SK-N-SH (cell line): ENCODE data around the gene KLF13. TPM values are rescaled to one million over a fixed set of nuclear protein-coding genes. Genes with fewer than 3 reads are reported as not detected.

Source experiments
- CTCF ChIA-PET: fragments of 300-600, 350-600 bp; formaldehyde crosslinking; extraction: SDS; loops from one replicate; lab custom pipeline; 2021; lab: Yijun Ruan, JAX
- POLR2A ChIA-PET: fragments of 350-600 bp; sonication (Branson Sonifier 250); formaldehyde crosslinking; extraction: SDS; loops from one replicate; lab custom pipeline; 2020; ENCODE audit warnings: antibody characterized with exemption, inconsistent platforms; lab: Yijun Ruan, JAX
- DNase-seq: peaks from one replicate; pipeline ENCODE4 v3.0.0; 2012
- H2AFZ ChIP-seq: fragments of 200-600 bp; sonication (generic); 2 replicates; pipeline ENCODE4 v1.8.1; 2016; ENCODE audit warnings: antibody characterized with exemption, mild to moderate bottlenecking, low read depth
- H3F3A ChIP-seq: fragments of 200-600 bp; sonication (generic); replicated peaks from 2 replicates; pipeline ENCODE3; 2016; ENCODE audit warnings: antibody characterized with exemption, mild to moderate bottlenecking; ENCODE audit not compliant: insufficient read depth
- H3K27ac ChIP-seq, 2 experiments: fragments of 200-500 bp in 1 of 2; fragments of 200-600 bp in 1 of 2; sonication (Bioruptor generic) in 1 of 2; sonication (generic), shearing (Covaris generic) in 1 of 2; 2 replicates each; pipeline versions ENCODE4 v1.5.1 to v1.6.1; 2014 to 2016; ENCODE audit warnings: low read depth in 2 of 2, inconsistent platforms in 1 of 2, low read length in 1 of 2, mild to moderate bottlenecking in 1 of 2, mixed read lengths in 1 of 2
- H3K27me3 ChIP-seq: fragments of 200-600 bp; sonication (generic), shearing (Covaris generic); 2 replicates; pipeline ENCODE4 v1.6.1; 2016; ENCODE audit warnings: mixed run types; ENCODE audit not compliant: insufficient read depth
- H3K36me3 ChIP-seq, 2 experiments: fragments of 200-500 bp in 1 of 2; fragments of 200-600 bp in 1 of 2; sonication (Bioruptor generic) in 1 of 2; sonication (generic) in 1 of 2; replicated peaks in 1 of 2; 2 replicates each; pipeline versions ENCODE3 to v1.5.1; 2014 to 2016; ENCODE audit warnings: low read length in 1 of 2, mild to moderate bottlenecking in 1 of 2; ENCODE audit not compliant: insufficient read depth in 2 of 2, control insufficient read depth in 1 of 2
- H3K4me1 ChIP-seq, 2 experiments: fragments of 200-500 bp in 1 of 2; fragments of 200-600 bp in 1 of 2; sonication (Bioruptor generic) in 1 of 2; sonication (generic), shearing (Covaris generic) in 1 of 2; 2 replicates each; pipeline versions ENCODE4 v1.5.1 to v1.6.1; 2014 to 2016; ENCODE audit warnings: low read depth in 1 of 2, low read length in 1 of 2, mixed run types in 1 of 2; ENCODE audit not compliant: insufficient read depth in 2 of 2, control insufficient read depth in 1 of 2
- H3K4me2 ChIP-seq: fragments of 200-600 bp; sonication (generic), shearing (Covaris generic); 2 replicates; pipeline ENCODE4 v1.6.1; 2017; ENCODE audit warnings: mixed run types
- H3K4me3 ChIP-seq, 2 experiments: fragments of 200-500 bp in 1 of 2; fragments of 200-600 bp in 1 of 2; sonication (Bioruptor generic) in 1 of 2; sonication (generic), shearing (Covaris generic) in 1 of 2; 2 replicates each; pipeline versions ENCODE4 v1.5.1 to v1.8.1; 2014 to 2016; ENCODE audit warnings: low read depth in 2 of 2, inconsistent platforms in 1 of 2, low read length in 1 of 2, mild to moderate bottlenecking in 1 of 2, mixed read lengths in 1 of 2, moderate library complexity in 1 of 2
- H3K79me2 ChIP-seq: fragments of 200-600 bp; sonication (generic); 2 replicates; pipeline ENCODE4 v1.8.1; 2017; ENCODE audit warnings: mild to moderate bottlenecking; ENCODE audit not compliant: insufficient read depth
- H3K9ac ChIP-seq: fragments of 200-600 bp; sonication (generic); 2 replicates; pipeline ENCODE4 v1.6.1; 2017; ENCODE audit warnings: mixed run types
- H3K9me2 ChIP-seq: fragments of 200-600 bp; sonication (generic); 2 replicates; pipeline ENCODE4 v1.6.1; 2017; ENCODE audit warnings: mixed run types
- H3K9me3 ChIP-seq: fragments of 200-600 bp; sonication (generic); 2 replicates; pipeline ENCODE4 v1.6.1; 2017; ENCODE audit warnings: mixed run types, mild to moderate bottlenecking, moderate library complexity
- H4K20me1 ChIP-seq: fragments of 200-600 bp; sonication (generic); 2 replicates; pipeline ENCODE4 v1.6.1; 2017; ENCODE audit warnings: mild to moderate bottlenecking, mixed run types; ENCODE audit not compliant: insufficient read depth
- EP300 ChIP-seq, 2 experiments: IDR thresholded peaks; 2 replicates each; pipeline versions ENCODE4 v1.4.0 to v1.6.1; 2012; ENCODE audit warnings: borderline replicate concordance in 1 of 2, low read depth in 1 of 2, low read length in 1 of 2
- FOXM1 ChIP-seq: IDR thresholded peaks from 2 replicates; pipeline ENCODE4 v1.4.0; 2012; ENCODE audit warnings: low read depth, mild to moderate bottlenecking
- GATA2 ChIP-seq: sonication (generic); formaldehyde crosslinking; IDR thresholded peaks from 2 replicates; pipeline ENCODE4 v1.5.0; 2020; ENCODE audit warnings: mild to moderate bottlenecking, missing genetic modification reagents
- IRF3 ChIP-seq: fragments of 150-350 bp; IDR thresholded peaks from 2 replicates; pipeline ENCODE4 v1.6.1; 2016; ENCODE audit warnings: mild to moderate bottlenecking, low read depth, low read length
- MAX ChIP-seq: IDR thresholded peaks from 2 replicates; pipeline ENCODE4 v1.4.0; 2012; ENCODE audit warnings: low read depth
- MXI1 ChIP-seq: IDR thresholded peaks from 2 replicates; pipeline ENCODE4 v1.6.1; 2012; ENCODE audit warnings: mild to moderate bottlenecking, low read depth, low read length, improper control_type of control experiment
- RAD21 ChIP-seq: IDR thresholded peaks from 2 replicates; pipeline ENCODE4 v1.6.1; 2012; ENCODE audit warnings: mild to moderate bottlenecking, low read length
- RCOR1 ChIP-seq: fragments of 150-350 bp; IDR thresholded peaks from 2 replicates; pipeline ENCODE4 v1.6.1; 2017; ENCODE audit warnings: antibody characterized with exemption, low read length
- REST ChIP-seq: IDR thresholded peaks from 2 replicates; pipeline ENCODE4 v1.6.1; 2012; ENCODE audit warnings: mild to moderate bottlenecking, low read depth, low read length, moderate library complexity
- RFX5 ChIP-seq: IDR thresholded peaks from 2 replicates; pipeline ENCODE4 v1.6.1; 2012; ENCODE audit warnings: mild to moderate bottlenecking, improper control_type of control experiment, low read length
- RXRA ChIP-seq: IDR thresholded peaks from 2 replicates; pipeline ENCODE4 v1.4.0; 2012; ENCODE audit warnings: low read depth, mild to moderate bottlenecking, borderline replicate concordance
- SMC3 ChIP-seq: IDR thresholded peaks from 2 replicates; pipeline ENCODE4 v1.6.1; 2012; ENCODE audit warnings: low read depth, low read length, improper control_type of control experiment
- TAF1 ChIP-seq: IDR thresholded peaks from 2 replicates; pipeline ENCODE4 v1.6.1; 2012; ENCODE audit warnings: low read depth, mild to moderate bottlenecking, low read length, moderate library complexity, borderline replicate concordance
- TCF12 ChIP-seq: IDR thresholded peaks from 2 replicates; pipeline ENCODE4 v1.4.0; 2012
- USF2 ChIP-seq: fragments of 150-350 bp; IDR thresholded peaks from 2 replicates; pipeline ENCODE4 v1.6.1; 2017; ENCODE audit warnings: antibody characterized with exemption, low read length, low read depth, borderline replicate concordance
- WGBS: methylation state at CpG from one replicate; pipeline ENCODE4 v1.1.6; 2017; ENCODE audit warnings: low lambda C conversion rate; 5-methylcytosine and 5-hydroxymethylcytosine counted together
- polyA plus RNA-seq, 3 experiments: library from polyadenylated mRNA; depleted of rRNA; stranded (reverse); fragments of >200 nt; gene quantifications; 2 replicates each; pipeline ENCODE4 v1.2.3, GENCODE V29; 2012
- TF ChIP-seq, protein P1 (sequence below): IDR thresholded peaks from 2 replicates; pipeline ENCODE4; 2012

Gene KLF13
- polyA plus RNA-seq, 1 of the 3 experiments (the other 2 are of a cell fraction): 7.1 TPM

DNA sequence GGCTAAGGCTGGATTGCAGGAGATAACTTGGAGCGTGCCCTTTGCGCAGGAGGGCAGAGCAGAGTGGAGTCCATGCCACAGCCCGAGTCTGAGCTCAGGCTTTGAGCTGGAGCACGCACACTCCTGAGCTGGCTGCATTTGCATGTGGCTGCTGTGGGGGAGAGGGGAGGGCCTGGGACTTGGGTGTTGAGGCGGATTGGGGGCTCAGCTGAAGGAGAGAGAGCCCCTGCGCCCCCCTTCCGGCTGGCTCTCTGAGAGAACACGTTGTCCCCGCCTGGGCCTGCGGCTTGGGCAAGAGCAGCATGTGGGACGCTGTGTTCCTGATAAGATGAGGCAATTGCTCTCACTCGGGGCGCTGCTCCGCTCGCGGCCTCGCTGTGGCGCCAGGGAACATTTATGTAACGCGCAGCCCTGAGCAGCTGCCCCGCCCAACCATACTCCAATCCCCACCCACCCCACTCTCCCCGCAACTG is 39.1 kb downstream of the KLF13 start:
- ChIA-PET CTCF (interaction anchor here (1.0 to 2.9 kb wide), 16 partner anchors 9 to 153 kb away, joined by 3 to 23 read pairs (median 6); partner anchors contain the start of gene KLF13), POLR2A (interaction anchor here (1.3 kb wide), 1 partner anchor 13 kb away, joined by 4 read pairs; no protein-coding TSS in a partner anchor)
- Histone ChIP-seq H3K4me1 (peaks cover 0 to 65% of the 10 kb centered on the region in 2 experiments; a peak in 2 of 4 replicates), H3K79me2 (peaks cover 22% of the 10 kb centered on the region), H3K9ac (no peak overlapping the region), H3K4me2 (no peak overlapping the region), H3K27ac (0 out of 4 replicates have a peak overlapping the region, but pooled peaks of 1 of the 2 experiments have one; percentile 30), H3K4me3 (no peak overlapping the region), H3K27me3 (no peaks in the 10 kb centered on the region), H3K9me3 (no peaks in the 10 kb centered on the region), H2AFZ (no peak overlapping the region), H3K36me3 (no peaks in the 10 kb centered on the region), H4K20me1 (peaks cover 39% of the 10 kb centered on the region), H3K9me2 (no peaks in the 10 kb centered on the region), H3F3A (no peaks in the 10 kb centered on the region)
- WGBS: 82% methylated on average over 5 of the region's 22 CpGs
- DNase-seq: peak; percentile 78
- TF ChIP-seq, protein P1, sequence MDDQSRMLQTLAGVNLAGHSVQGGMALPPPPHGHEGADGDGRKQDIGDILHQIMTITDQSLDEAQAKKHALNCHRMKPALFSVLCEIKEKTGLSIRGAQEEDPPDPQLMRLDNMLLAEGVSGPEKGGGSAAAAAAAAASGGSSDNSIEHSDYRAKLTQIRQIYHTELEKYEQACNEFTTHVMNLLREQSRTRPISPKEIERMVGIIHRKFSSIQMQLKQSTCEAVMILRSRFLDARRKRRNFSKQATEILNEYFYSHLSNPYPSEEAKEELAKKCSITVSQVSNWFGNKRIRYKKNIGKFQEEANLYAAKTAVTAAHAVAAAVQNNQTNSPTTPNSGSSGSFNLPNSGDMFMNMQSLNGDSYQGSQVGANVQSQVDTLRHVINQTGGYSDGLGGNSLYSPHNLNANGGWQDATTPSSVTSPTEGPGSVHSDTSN: no peak
- TF ChIP-seq RXRA (no peak), SMC3 (peak; percentile 40; the same call in 1 of the 2 replicates), MXI1 (0 out of 2 replicates have a peak, but pooled peaks have one; percentile 28), FOXM1 (no peak), RAD21 (peak; percentile 41), RCOR1 (no peak)

DNA sequence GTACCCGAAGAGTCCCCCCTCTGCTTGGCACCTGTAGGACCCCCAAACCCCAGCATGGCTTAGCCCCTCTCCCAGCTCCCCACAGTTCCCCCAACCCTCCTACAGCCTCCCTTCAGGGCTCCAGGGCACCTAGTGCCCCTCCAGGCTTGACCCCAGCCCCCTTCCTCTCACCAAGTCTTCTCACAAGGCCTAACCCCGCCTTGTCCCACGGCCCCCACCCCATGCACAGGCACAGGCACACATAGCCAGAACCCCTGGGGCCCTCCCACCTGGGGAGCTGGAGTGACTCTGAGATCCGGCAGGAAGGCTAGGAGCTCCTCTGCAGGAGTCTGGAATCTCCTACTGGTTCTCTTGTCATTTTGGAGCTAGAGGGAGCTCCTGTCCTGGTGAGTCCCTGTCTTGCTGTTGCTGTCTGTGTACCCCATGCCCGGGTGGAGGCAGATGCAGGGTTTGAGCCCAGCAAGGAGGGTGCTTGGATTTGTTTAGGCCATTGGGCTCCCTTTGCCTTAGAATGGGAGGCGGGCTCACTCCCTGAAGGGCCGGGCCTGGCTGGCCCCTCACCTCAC is 39.6 kb downstream of the KLF13 start:
- no peak overlapping the region for H3K4me3 ChIP-seq
- H3K79me2 ChIP-seq: peaks cover 24% of the 10 kb centered on the region
- H3K9ac ChIP-seq: no peak overlapping the region
- ChIA-PET CTCF (interaction anchor here (1.0 to 2.9 kb wide), 17 partner anchors 7 to 160 kb away, joined by 3 to 23 read pairs (median 5); partner anchors contain the start of gene KLF13), POLR2A (interaction anchor here (1.3 kb wide), 1 partner anchor 13 kb away, joined by 4 read pairs; no protein-coding TSS in a partner anchor)
- no peaks in the 10 kb centered on the region for H3K9me2 ChIP-seq
- H3K4me1 ChIP-seq: peaks cover 0 to 65% of the 10 kb centered on the region in 2 experiments; a peak in 2 of 4 replicates
- no peaks in the 10 kb centered on the region for H3K27me3 ChIP-seq
- TF ChIP-seq SMC3 (peak; percentile 30; the same call in 1 of the 2 replicates), REST (no peak), RFX5 (no peak), MAX (no peak), EP300 (IDR thresholded peaks at IDR 0.05; ENCODE audit: borderline replicate concordance in 1 of 2, low read depth in 1 of 2, low read length in 1 of 2) (no peak), USF2 (no peak), GATA2 (CRISPR knock-in tag) (no peak), TCF12 (no peak), IRF3 (no peak), TAF1 (no peak), RAD21 (peak; percentile 59)
- TF ChIP-seq, protein P1: no peak
- H3K4me2 ChIP-seq: no peak overlapping the region
- no peaks in the 10 kb centered on the region for H3K9me3 ChIP-seq
- peak; percentile 55 for DNase-seq
- no peaks in the 10 kb centered on the region for H3F3A ChIP-seq
- no peaks in the 10 kb centered on the region for H3K36me3 ChIP-seq
- H2AFZ ChIP-seq: no peak overlapping the region
- peak overlapping the region in 1 of 2 experiments; percentile 9; a peak in 1 of 4 replicates for H3K27ac ChIP-seq
- H4K20me1 ChIP-seq: peaks cover 35% of the 10 kb centered on the region
- 82% methylated on average over 7 of the region's 7 CpGs for WGBS
